ENCODE data around the gene PNPLA5.

PNPLA5 gene

GRCh38 chr22:43882122-43882767, 9.6 kb downstream of the PNPLA5 start:
- DNase-seq (ENCODE audit: low spot score) = no peak
- TF ChIP-seq, protein P1, sequence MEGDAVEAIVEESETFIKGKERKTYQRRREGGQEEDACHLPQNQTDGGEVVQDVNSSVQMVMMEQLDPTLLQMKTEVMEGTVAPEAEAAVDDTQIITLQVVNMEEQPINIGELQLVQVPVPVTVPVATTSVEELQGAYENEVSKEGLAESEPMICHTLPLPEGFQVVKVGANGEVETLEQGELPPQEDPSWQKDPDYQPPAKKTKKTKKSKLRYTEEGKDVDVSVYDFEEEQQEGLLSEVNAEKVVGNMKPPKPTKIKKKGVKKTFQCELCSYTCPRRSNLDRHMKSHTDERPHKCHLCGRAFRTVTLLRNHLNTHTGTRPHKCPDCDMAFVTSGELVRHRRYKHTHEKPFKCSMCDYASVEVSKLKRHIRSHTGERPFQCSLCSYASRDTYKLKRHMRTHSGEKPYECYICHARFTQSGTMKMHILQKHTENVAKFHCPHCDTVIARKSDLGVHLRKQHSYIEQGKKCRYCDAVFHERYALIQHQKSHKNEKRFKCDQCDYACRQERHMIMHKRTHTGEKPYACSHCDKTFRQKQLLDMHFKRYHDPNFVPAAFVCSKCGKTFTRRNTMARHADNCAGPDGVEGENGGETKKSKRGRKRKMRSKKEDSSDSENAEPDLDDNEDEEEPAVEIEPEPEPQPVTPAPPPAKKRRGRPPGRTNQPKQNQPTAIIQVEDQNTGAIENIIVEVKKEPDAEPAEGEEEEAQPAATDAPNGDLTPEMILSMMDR (IDR thresholded peaks at IDR 0.05; ENCODE audit: borderline replicate concordance, control extremely low read depth, extremely low read depth, insufficient read depth, missing control alignments) = no peak
- in situ Hi-C loops (cut with MboI; ENCODE audit: low sequenced_read_pairs, unreplicated experiment) = no loop called here

GRCh38 chr22:43881091-43882061, 10.4 kb downstream of the PNPLA5 start:
- DNase-seq (ENCODE audit: low spot score) = no peak
- TF ChIP-seq, protein P1 (IDR thresholded peaks at IDR 0.05; ENCODE audit: borderline replicate concordance, control extremely low read depth, extremely low read depth, insufficient read depth, missing control alignments) = no peak
- in situ Hi-C loops (cut with MboI; ENCODE audit: low sequenced_read_pairs, unreplicated experiment) = no loop called here

- in situ Hi-C loops (cut with MboI; ENCODE audit: low sequenced_read_pairs, unreplicated experiment) = no loop called here
- TF ChIP-seq, protein P1 (IDR thresholded peaks at IDR 0.05; ENCODE audit: borderline replicate concordance, control extremely low read depth, extremely low read depth, insufficient read depth, missing control alignments) = no peak
- no peak for DNase-seq (ENCODE audit: low spot score)
These were observed 11.2 kb downstream of the PNPLA5 start for GRCh38 chr22:43880541-43880991.

GRCh38 chr22:43879901-43880540, 11.8 kb downstream of the PNPLA5 start:
- in situ Hi-C loops (cut with MboI; ENCODE audit: low sequenced_read_pairs, unreplicated experiment) = no loop called here
- no peak for DNase-seq (ENCODE audit: low spot score)
- TF ChIP-seq, protein P1 (IDR thresholded peaks at IDR 0.05; ENCODE audit: borderline replicate concordance, control extremely low read depth, extremely low read depth, insufficient read depth, missing control alignments) = no peak

- DNase-seq (ENCODE audit: low spot score) = no peak
- TF ChIP-seq, protein P1 (IDR thresholded peaks at IDR 0.05; ENCODE audit: borderline replicate concordance, control extremely low read depth, extremely low read depth, insufficient read depth, missing control alignments) = no peak
- in situ Hi-C loops (cut with MboI; ENCODE audit: low sequenced_read_pairs, unreplicated experiment) = no loop called here
These were observed 12.8 kb downstream of the PNPLA5 start for GRCh38 chr22:43878831-43879550.

Measured in GM13976 (cell line).